NB4 (cell line): ENCODE results near the gene SMIM35.
A peak's percentile ranks its signal among the peaks of the same experiment; 100 is the strongest.

Experiments used
- DNase-seq: peaks from one replicate; pipeline ENCODE4 v3.0.0; 2010; ENCODE audit warnings: low read depth
- H3K4me3 ChIP-seq: one replicate; pipeline ENCODE4 v1.5.1; 2011; ENCODE audit warnings: mild to moderate bottlenecking, low read depth, low read length, moderate library complexity
- MYC ChIP-seq: IDR thresholded peaks from 2 replicates; pipeline ENCODE4 v1.6.1; 2011; ENCODE audit warnings: low read depth, low read length
- POLR2A ChIP-seq: IDR thresholded peaks from 2 replicates; pipeline ENCODE4 v1.6.1; 2011; ENCODE audit warnings: mild to moderate bottlenecking; ENCODE audit not compliant: insufficient read length; ENCODE audit errors: extremely low read depth
- TF ChIP-seq, protein P1 (sequence below): IDR thresholded peaks from one replicate; pipeline ENCODE4 v1.5.1; 2012; ENCODE audit warnings: low read depth, low read length
- TF ChIP-seq, protein P2 (sequence below): IDR thresholded peaks from 2 replicates; pipeline ENCODE4 v1.6.1; 2011; ENCODE audit warnings: low read depth, low read length

Gene SMIM35

DNA sequence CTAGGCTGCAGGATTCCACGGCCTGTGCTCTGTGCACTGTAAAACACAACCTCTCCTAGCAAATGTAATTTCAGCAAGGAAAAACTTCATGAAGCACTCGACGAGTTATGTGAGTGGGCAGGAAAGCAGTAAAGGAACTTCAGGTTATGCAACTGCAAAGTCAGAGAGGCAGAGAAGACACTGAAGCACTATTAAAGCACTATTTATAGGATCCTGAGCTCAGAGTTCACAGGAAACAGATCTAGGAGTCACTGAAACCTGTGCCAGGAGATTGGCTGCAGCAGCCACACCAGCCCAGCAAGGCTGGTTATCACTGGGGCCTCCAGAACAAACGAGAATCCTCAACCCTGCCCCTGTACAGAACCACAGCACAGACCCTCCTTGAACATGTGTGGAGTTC, 2.5 kb downstream of the SMIM35 start:
- DNase-seq: peak; percentile 95
- peak overlapping the region; percentile 32 for H3K4me3 ChIP-seq
- TF ChIP-seq, protein P1, sequence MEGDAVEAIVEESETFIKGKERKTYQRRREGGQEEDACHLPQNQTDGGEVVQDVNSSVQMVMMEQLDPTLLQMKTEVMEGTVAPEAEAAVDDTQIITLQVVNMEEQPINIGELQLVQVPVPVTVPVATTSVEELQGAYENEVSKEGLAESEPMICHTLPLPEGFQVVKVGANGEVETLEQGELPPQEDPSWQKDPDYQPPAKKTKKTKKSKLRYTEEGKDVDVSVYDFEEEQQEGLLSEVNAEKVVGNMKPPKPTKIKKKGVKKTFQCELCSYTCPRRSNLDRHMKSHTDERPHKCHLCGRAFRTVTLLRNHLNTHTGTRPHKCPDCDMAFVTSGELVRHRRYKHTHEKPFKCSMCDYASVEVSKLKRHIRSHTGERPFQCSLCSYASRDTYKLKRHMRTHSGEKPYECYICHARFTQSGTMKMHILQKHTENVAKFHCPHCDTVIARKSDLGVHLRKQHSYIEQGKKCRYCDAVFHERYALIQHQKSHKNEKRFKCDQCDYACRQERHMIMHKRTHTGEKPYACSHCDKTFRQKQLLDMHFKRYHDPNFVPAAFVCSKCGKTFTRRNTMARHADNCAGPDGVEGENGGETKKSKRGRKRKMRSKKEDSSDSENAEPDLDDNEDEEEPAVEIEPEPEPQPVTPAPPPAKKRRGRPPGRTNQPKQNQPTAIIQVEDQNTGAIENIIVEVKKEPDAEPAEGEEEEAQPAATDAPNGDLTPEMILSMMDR: no peak
- TF ChIP-seq, protein P2, sequence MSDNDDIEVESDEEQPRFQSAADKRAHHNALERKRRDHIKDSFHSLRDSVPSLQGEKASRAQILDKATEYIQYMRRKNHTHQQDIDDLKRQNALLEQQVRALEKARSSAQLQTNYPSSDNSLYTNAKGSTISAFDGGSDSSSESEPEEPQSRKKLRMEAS: 0 out of 2 replicates have a peak, but pooled peaks have one; percentile 33
- no peak for TF ChIP-seq POLR2A
- 0 out of 2 replicates have a peak, but pooled peaks have one; percentile 68 for TF ChIP-seq MYC

DNA sequence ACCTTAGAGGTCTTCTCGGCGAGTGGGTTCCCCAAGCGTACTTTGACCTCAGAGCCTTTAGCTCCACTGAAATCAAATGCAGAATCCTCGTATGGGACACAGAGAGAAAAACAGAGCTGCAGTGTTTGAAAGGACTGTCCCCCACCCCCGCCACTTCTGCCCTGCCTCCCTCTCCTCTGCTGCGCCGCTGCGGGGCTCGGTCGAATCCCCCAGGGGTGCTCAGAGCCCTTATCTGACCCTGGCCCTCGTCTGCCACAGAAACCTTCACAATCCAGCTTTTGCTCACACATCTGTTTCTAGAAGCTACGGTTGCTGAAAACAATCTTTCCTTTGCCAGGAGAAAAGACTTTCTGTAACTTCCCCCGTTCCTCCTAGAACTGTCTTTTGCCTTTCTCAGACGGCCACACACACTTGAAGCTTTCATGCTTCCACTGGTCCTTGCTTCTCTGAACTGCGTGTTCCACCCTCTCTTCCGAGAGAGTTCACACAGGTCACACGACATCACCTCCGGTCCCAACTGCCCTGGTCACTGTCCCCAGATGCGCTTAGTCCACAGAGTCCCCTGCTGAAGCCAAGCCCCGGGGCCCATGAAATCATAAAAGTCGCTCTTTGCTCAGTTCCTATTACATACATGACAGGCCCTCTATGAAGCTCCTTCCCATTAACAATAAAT, 3.7 kb downstream of the SMIM35 start:
- TF ChIP-seq MYC (peak; percentile 24; the same call in 1 of the 2 replicates), POLR2A (no peak)
- TF ChIP-seq, protein P2: peak; percentile 32; the same call in 1 of the 2 replicates
- TF ChIP-seq, protein P1: no peak
- H3K4me3 ChIP-seq: no peak overlapping the region

DNA sequence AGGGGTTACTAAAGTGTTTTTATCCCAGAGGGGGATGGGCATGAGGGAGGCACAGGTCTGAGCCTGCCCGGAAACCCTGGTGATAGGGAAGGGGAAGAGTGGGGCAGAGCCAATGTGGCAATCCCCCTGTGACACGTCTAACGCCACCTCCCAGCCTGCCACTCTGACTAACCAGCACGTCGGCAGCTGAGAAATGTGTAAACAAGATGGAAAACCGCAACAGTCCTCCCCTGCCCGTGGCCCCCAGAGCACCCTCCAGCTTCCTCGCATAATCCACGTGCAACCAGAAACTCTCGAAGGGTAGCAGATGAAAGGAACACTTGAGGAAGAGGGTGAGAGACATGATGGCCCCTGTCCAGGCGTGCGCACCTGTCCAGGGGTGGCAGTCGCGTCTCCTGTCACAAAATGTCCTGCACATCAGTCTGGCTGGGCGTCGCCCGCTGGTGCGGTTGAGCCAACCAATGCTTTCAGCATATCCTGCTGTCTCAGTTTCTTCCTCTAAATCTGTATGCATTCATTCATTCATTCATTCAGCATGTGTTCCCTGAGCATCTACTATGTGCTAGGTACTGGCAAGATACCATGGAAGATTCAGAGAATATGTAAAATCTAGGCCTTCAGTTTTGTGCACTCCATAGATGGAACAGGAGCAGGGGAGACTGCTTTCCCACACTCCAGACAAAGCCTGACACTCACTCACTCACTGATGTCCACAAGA, 5.4 kb downstream of the SMIM35 start:
- H3K4me3 ChIP-seq: no peak overlapping the region
- DNase-seq: peak; percentile 96

More for the DNA sequence above, 3.7 kb downstream of the SMIM35 start:
- peak; percentile 84 for DNase-seq

DNA sequence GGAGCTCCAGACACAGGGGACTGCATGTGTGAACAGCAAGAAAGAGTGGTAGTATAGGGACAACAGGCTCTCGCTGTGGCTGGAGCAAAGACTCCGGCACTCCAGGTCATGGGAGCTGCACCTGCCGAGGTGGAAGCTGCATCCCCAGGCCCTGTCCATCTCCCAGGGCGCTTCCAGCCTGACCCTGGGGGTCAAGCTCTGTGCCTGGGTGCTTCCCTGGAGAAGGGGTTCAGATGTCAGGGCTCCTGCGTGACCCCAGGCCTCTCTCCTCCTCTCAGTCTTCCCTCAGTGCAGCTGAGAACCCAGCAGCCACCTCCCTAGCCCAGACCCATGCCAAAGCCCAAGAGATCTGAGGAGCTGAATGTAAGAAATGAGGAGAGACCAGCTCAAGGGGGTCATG, 6.5 kb downstream of the SMIM35 start:
- DNase-seq: no peak
- TF ChIP-seq, protein P2: no peak
- TF ChIP-seq POLR2A (no peak), MYC (no peak)
- TF ChIP-seq, protein P1: no peak
- no peak overlapping the region for H3K4me3 ChIP-seq

More for the DNA sequence above, 5.4 kb downstream of the SMIM35 start:
- TF ChIP-seq, protein P2: peak; percentile 94
- TF ChIP-seq MYC (peak; percentile 90), POLR2A (no peak)
- TF ChIP-seq, protein P1: no peak

DNA sequence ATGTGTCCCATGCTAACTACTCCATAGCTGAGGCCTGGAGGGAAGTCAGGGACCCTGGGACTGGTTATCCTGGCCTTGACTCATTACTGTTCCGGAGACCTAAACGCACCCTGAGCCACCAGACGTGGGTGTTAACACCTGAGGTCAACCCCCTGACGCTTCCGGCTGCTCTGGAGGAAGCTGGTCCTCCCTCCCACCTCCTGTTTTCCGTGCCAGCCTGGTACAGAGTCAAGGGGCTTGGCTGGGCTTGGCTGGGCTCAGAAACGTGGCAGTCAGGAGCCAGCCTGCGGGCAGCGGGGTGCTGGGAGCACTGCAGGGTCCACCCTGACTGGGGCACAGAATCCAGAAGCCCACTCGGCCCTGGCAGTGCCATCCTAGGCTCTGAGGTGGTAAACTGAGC, 7.3 kb downstream of the SMIM35 start:
- no peak for DNase-seq
- no peak overlapping the region for H3K4me3 ChIP-seq
- TF ChIP-seq, protein P2: no peak
- TF ChIP-seq, protein P1: no peak
- TF ChIP-seq MYC (no peak), POLR2A (no peak)
